GM23248 (cell line): ENCODE data around the gene STIM1. TPM values are rescaled to one million over a fixed set of nuclear protein-coding genes. Genes with fewer than 3 reads are reported as not detected.

Experiments
- DNase-seq: peaks from one replicate; pipeline ENCODE4 v3.0.0-alpha.2; 2015
- H2AFZ ChIP-seq: fragments of 200-600 bp; sonication (generic); 2 replicates; pipeline ENCODE4 v1.6.1; 2016; ENCODE audit warnings: antibody characterized with exemption
- H3F3A ChIP-seq: fragments of 200-600 bp; sonication (generic); 2 replicates; pipeline ENCODE4 v1.6.1; 2016; ENCODE audit warnings: mild to moderate bottlenecking, antibody characterized with exemption, mixed run types; ENCODE audit not compliant: insufficient read depth
- H3K27ac ChIP-seq: fragments of 200-600 bp; sonication (generic); 2 replicates; pipeline ENCODE4 v1.5.1; 2016; ENCODE audit warnings: mild to moderate bottlenecking
- H3K27me3 ChIP-seq: fragments of 200-600 bp; sonication (generic); replicated peaks from 2 replicates; pipeline ENCODE4 v1.6.1; 2016; ENCODE audit warnings: mild to moderate bottlenecking; ENCODE audit not compliant: insufficient read depth
- H3K36me3 ChIP-seq: fragments of 200-600 bp; sonication (generic); 2 replicates; pipeline ENCODE4 v1.6.1; 2016; ENCODE audit warnings: low read depth, mild to moderate bottlenecking
- H3K4me1 ChIP-seq: fragments of 200-600 bp; sonication (generic); 2 replicates; pipeline ENCODE4 v1.6.1; 2016; ENCODE audit warnings: mild to moderate bottlenecking; ENCODE audit not compliant: insufficient read depth
- H3K4me2 ChIP-seq: fragments of 200-600 bp; sonication (generic); one replicate; pipeline ENCODE4 v1.6.1; 2016; ENCODE audit warnings: mild to moderate bottlenecking; ENCODE audit not compliant: unreplicated experiment
- H3K4me3 ChIP-seq: fragments of 200-600 bp; sonication (generic); 2 replicates; pipeline ENCODE4 v1.5.1; 2016; ENCODE audit warnings: mild to moderate bottlenecking
- H3K79me2 ChIP-seq: fragments of 200-600 bp; sonication (generic); 2 replicates; pipeline ENCODE4 v1.6.1; 2016; ENCODE audit warnings: mild to moderate bottlenecking; ENCODE audit not compliant: insufficient read depth
- H3K9ac ChIP-seq: fragments of 200-600 bp; sonication (generic); 2 replicates; pipeline ENCODE4 v1.6.1; 2016; ENCODE audit warnings: mild to moderate bottlenecking
- H3K9me2 ChIP-seq: fragments of 200-600 bp; sonication (generic); 2 replicates; pipeline ENCODE4 v1.6.1; 2016; ENCODE audit warnings: mixed run types, mild to moderate bottlenecking, moderate library complexity; ENCODE audit not compliant: insufficient read depth
- H3K9me3 ChIP-seq: fragments of 200-600 bp; sonication (generic); one replicate; pipeline ENCODE4 v1.6.1; 2017; ENCODE audit warnings: low read depth
- H4K20me1 ChIP-seq: fragments of 200-600 bp; sonication (generic); 2 replicates; pipeline ENCODE4 v1.6.0; 2016; ENCODE audit not compliant: insufficient read depth
- EZH2 ChIP-seq: fragments of 200-600 bp; sonication (generic); IDR thresholded peaks from 2 replicates; pipeline ENCODE4 v1.6.1; 2018; ENCODE audit warnings: antibody characterized with exemption, mild to moderate bottlenecking; ENCODE audit not compliant: insufficient read depth, poor library complexity, severe bottlenecking
- EZH2phosphoT487 ChIP-seq: fragments of 200-600 bp; sonication (generic); IDR thresholded peaks from 2 replicates; pipeline ENCODE4 v1.6.1; 2018; ENCODE audit warnings: antibody characterized with exemption, moderate library complexity, mild to moderate bottlenecking, low read depth; ENCODE audit not compliant: insufficient read depth
- WGBS, 2 experiments: methylation state at CpG; one replicate each; pipeline ENCODE4 v1.1.6; 2015 to 2017; ENCODE audit warnings: low lambda C conversion rate in 2 of 2, low coverage in 1 of 2; ENCODE audit errors: missing lambda C conversion rate in 2 of 2; 5-methylcytosine and 5-hydroxymethylcytosine counted together
- in situ Hi-C: fragments of 300-500 bp; cut with MboI; formaldehyde crosslinking; loops from 2 replicates; pipeline ENCODE4 v1.15.0; 2020
- polyA plus RNA-seq: library from polyadenylated mRNA; unstranded; fragments of >200 nt; fragmentation: Nextera tagmentation; extraction: Ambion mirVana; gene quantifications from 2 replicates; pipeline ENCODE4 v1.2.1, GENCODE V29; 2016
- total RNA-seq: library from RNA; depleted of rRNA; stranded (reverse); fragments of >200 nt; shearing (Covaris generic); gene quantifications from 2 replicates; pipeline ENCODE4 v1.2.3, GENCODE V29; 2014

STIM1 gene
- total and polyA plus RNA-seq, 2 experiments from 2014 or later: 22.3 to 24.6 TPM

DNA sequence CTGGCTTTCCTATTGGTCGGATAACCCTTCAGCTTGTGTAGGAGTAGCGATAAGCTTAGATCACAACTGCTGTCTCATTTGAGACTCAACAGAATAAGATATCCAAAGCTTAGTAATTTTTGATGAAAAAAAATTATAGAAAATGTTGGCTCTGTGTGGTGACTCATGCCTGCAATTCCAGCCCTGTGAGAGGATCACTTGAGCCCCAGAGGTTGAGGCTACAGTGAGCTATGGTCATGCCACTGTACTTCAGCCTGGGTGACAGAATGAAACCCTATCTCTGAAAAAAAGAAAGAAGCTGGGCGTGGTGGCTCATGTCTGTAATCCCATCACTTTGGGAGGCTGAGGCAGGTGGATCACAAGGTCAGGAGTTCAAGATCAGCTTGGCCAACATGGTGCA, 183.5 kb downstream of the STIM1 start:
- peak; percentile 54 for DNase-seq
- no peak overlapping the region for H3K4me2 ChIP-seq

GRCh38 chr11:4040461-4040860, 185.0 kb downstream of the STIM1 start:
- TF ChIP-seq EZH2phosphoT487 (no peak), EZH2 (no peak)
- in situ Hi-C loops: no loop called here
- Histone ChIP-seq H3K9ac (no peak overlapping the region), H3K9me3 (no peaks in the 10 kb centered on the region), H3K36me3 (no peaks in the 10 kb centered on the region), H3K79me2 (no peaks in the 10 kb centered on the region), H3K4me1 (peaks cover 9% of the 10 kb centered on the region), H2AFZ (no peak overlapping the region), H3K4me3 (no peak overlapping the region), H3K9me2 (no peaks in the 10 kb centered on the region), H4K20me1 (no peaks in the 10 kb centered on the region), H3F3A (peaks cover 14% of the 10 kb centered on the region; the same call in 1 of the 2 replicates), H3K27ac (no peak overlapping the region), H3K27me3 (no peaks in the 10 kb centered on the region), H3K4me2 (no peak overlapping the region)
- WGBS, 2 experiments: 87 to 90% methylated on average over 1 of the region's 1 CpG
- DNase-seq: no peak

More for the DNA sequence above, 183.5 kb downstream of the STIM1 start:
- H3F3A ChIP-seq: peaks cover 14% of the 10 kb centered on the region; the same call in 1 of the 2 replicates
- no peak overlapping the region for H3K9ac ChIP-seq
- no peak overlapping the region for H3K27ac ChIP-seq
- 81 to 83% methylated on average over 3 of the region's 3 CpGs for WGBS, 2 experiments
- no peak for TF ChIP-seq EZH2phosphoT487
- no peak for TF ChIP-seq EZH2
- H3K27me3 ChIP-seq: no peaks in the 10 kb centered on the region
- in situ Hi-C loops: no loop called here
- H3K4me3 ChIP-seq: no peak overlapping the region
- no peak overlapping the region for H2AFZ ChIP-seq
- H3K79me2 ChIP-seq: no peaks in the 10 kb centered on the region
- no peaks in the 10 kb centered on the region for H3K9me2 ChIP-seq
- H3K36me3 ChIP-seq: no peaks in the 10 kb centered on the region
- no peaks in the 10 kb centered on the region for H3K9me3 ChIP-seq
- peaks cover 2% of the 10 kb centered on the region for H3K4me1 ChIP-seq
- 0 out of 2 replicates have a peak, but pooled peaks cover 4% of the 10 kb centered on the region for H4K20me1 ChIP-seq

GRCh38 chr11:4041731-4042391, 186.4 kb downstream of the STIM1 start:
- H3K79me2 ChIP-seq: no peaks in the 10 kb centered on the region
- no peak overlapping the region for H3K27ac ChIP-seq
- no peak for DNase-seq
- H3K4me3 ChIP-seq: no peak overlapping the region
- no peak overlapping the region for H2AFZ ChIP-seq
- no peaks in the 10 kb centered on the region for H4K20me1 ChIP-seq
- no peak overlapping the region for H3K4me2 ChIP-seq
- H3K9me3 ChIP-seq: no peaks in the 10 kb centered on the region
- in situ Hi-C loops: no loop called here
- WGBS, 2 experiments: 89 to 91% methylated on average over 6 of the region's 6 CpGs
- peaks cover 14% of the 10 kb centered on the region; the same call in 1 of the 2 replicates for H3F3A ChIP-seq
- H3K4me1 ChIP-seq: peaks cover 9% of the 10 kb centered on the region
- H3K9ac ChIP-seq: no peak overlapping the region
- TF ChIP-seq EZH2phosphoT487 (no peak), EZH2 (no peak)
- no peaks in the 10 kb centered on the region for H3K27me3 ChIP-seq
- H3K36me3 ChIP-seq: no peaks in the 10 kb centered on the region
- no peaks in the 10 kb centered on the region for H3K9me2 ChIP-seq

GRCh38 chr11:4044976-4045646, 189.6 kb downstream of the STIM1 start:
- Histone ChIP-seq H3K4me3 (no peak overlapping the region), H3K4me1 (peaks cover 9% of the 10 kb centered on the region), H3K9me2 (no peaks in the 10 kb centered on the region), H3K9ac (no peak overlapping the region), H3K27ac (no peak overlapping the region), H3F3A (peaks cover 4% of the 10 kb centered on the region; the same call in 1 of the 2 replicates), H2AFZ (no peak overlapping the region), H3K27me3 (no peaks in the 10 kb centered on the region), H4K20me1 (no peaks in the 10 kb centered on the region), H3K9me3 (no peaks in the 10 kb centered on the region), H3K36me3 (no peaks in the 10 kb centered on the region), H3K79me2 (no peaks in the 10 kb centered on the region), H3K4me2 (no peak overlapping the region)
- TF ChIP-seq EZH2: no peak
- TF ChIP-seq EZH2phosphoT487: no peak
- in situ Hi-C loops: no loop called here
- no peak for DNase-seq
- 46 to 50% methylated on average over 4 of the region's 4 CpGs for WGBS, 2 experiments
